Osteoblast (primary cell): Measurements from ENCODE around the gene JAZF1. TPM values are rescaled to one million over a fixed set of nuclear protein-coding genes. Genes with fewer than 3 reads are reported as not detected.

ENCODE experiments used
- DNase-seq: peaks from one replicate; pipeline ENCODE4 v3.0.0; 2011; ENCODE audit warnings: low spot score, mixed read lengths; ENCODE audit not compliant: insufficient read length; ENCODE audit errors: missing footprints
- H2AFZ ChIP-seq: 2 replicates; pipeline ENCODE4 v1.6.0; 2011; ENCODE audit warnings: mild to moderate bottlenecking, low read length
- H3K27ac ChIP-seq: 2 replicates; pipeline ENCODE4 v1.5.1; 2011; ENCODE audit warnings: mild to moderate bottlenecking, low read depth, low read length, moderate library complexity
- H3K27me3 ChIP-seq: 2 replicates; pipeline ENCODE4 v1.6.0; 2012; ENCODE audit warnings: mild to moderate bottlenecking, control low read depth, inconsistent platforms, low read length, moderate library complexity; ENCODE audit not compliant: insufficient read depth
- H3K36me3 ChIP-seq: 2 replicates; pipeline ENCODE4 v1.5.1; 2011; ENCODE audit warnings: mild to moderate bottlenecking, low read length, control low read depth, moderate library complexity; ENCODE audit not compliant: insufficient read depth
- H3K4me1 ChIP-seq: 2 replicates; pipeline ENCODE4 v1.5.1; 2011; ENCODE audit warnings: mild to moderate bottlenecking, low read length, control low read depth, moderate library complexity; ENCODE audit not compliant: insufficient read depth
- H3K4me2 ChIP-seq: 2 replicates; pipeline ENCODE4 v1.6.0; 2011; ENCODE audit warnings: mild to moderate bottlenecking, low read length; ENCODE audit not compliant: insufficient read depth
- H3K4me3 ChIP-seq: fragments of 200-600 bp; sonication (generic); 3 replicates; pipeline ENCODE4 v1.5.1; 2012; ENCODE audit warnings: mild to moderate bottlenecking, low read length, inconsistent platforms; ENCODE audit not compliant: insufficient read depth
- H3K79me2 ChIP-seq: 2 replicates; pipeline ENCODE4 v1.6.0; 2012; ENCODE audit warnings: mild to moderate bottlenecking, low read length, control low read depth, inconsistent platforms; ENCODE audit not compliant: insufficient read depth
- H3K9me3 ChIP-seq: 2 replicates; pipeline ENCODE4 v1.5.1; 2011; ENCODE audit warnings: low read depth, low read length, control low read depth
- H4K20me1 ChIP-seq: 2 replicates; pipeline ENCODE4 v1.6.0; 2012; ENCODE audit warnings: mild to moderate bottlenecking, low read length, control low read depth; ENCODE audit not compliant: insufficient read depth
- total RNA-seq: library from RNA; depleted of rRNA; stranded (reverse); fragments of >200 nt; gene quantifications from 2 replicates; pipeline ENCODE4 v1.2.3, GENCODE V29; 2012
- TF ChIP-seq, protein P1 (sequence below): IDR thresholded peaks from 2 replicates; pipeline ENCODE4 v1.5.1; 2011; ENCODE audit warnings: mild to moderate bottlenecking, low read depth, low read length, moderate library complexity; ENCODE audit errors: extremely low read depth

Gene JAZF1
- total RNA-seq, 1 donor = 15.9 TPM

DNA sequence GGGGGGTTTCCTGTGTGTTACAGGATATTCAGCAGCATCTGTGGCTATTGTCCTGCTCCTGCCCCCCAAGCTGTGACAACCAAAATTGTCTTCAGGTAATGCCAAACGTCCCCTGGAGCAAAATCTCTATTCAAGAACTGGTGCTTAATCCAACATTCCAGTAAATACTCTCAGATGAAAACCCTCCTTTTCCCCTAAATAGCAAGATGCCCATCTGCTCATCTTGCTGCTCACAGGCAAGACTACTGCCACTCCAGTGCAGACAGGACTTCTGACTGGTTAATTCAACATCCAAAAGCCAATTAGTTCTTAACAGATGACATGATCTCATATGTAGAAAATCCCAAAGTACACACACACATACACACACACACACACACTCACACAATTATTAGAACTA lies 20.5 kb upstream of the JAZF1 start:
- Histone ChIP-seq H4K20me1 (no peaks in the 10 kb centered on the region), H3K4me2 (no peak overlapping the region)
- TF ChIP-seq, protein P1, sequence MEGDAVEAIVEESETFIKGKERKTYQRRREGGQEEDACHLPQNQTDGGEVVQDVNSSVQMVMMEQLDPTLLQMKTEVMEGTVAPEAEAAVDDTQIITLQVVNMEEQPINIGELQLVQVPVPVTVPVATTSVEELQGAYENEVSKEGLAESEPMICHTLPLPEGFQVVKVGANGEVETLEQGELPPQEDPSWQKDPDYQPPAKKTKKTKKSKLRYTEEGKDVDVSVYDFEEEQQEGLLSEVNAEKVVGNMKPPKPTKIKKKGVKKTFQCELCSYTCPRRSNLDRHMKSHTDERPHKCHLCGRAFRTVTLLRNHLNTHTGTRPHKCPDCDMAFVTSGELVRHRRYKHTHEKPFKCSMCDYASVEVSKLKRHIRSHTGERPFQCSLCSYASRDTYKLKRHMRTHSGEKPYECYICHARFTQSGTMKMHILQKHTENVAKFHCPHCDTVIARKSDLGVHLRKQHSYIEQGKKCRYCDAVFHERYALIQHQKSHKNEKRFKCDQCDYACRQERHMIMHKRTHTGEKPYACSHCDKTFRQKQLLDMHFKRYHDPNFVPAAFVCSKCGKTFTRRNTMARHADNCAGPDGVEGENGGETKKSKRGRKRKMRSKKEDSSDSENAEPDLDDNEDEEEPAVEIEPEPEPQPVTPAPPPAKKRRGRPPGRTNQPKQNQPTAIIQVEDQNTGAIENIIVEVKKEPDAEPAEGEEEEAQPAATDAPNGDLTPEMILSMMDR = no peak

DNA sequence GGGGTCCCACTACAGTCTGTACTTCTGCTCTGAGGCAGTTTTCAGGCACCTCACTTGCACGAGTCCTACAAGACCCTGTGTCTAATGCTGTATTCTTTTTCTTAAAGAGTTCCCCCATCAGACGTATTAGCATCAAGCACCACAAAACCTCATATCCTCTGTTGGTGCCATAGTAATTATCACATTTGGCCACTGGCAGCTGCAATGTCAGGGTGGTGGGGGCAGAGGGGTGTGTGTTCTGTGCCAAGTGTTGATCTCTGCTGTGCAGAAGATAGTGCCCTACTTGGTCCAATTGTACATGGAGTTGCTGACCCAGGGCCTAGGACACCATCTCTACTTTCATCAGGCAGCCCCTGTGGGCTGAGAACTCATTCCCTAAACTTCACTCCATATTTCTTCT lies 20.0 kb upstream of the JAZF1 start:
- Histone ChIP-seq H4K20me1 (no peaks in the 10 kb centered on the region), H2AFZ (no peak overlapping the region), H3K4me3 (no peak overlapping the region), H3K79me2 (no peaks in the 10 kb centered on the region), H3K4me1 (peaks cover 8% of the 10 kb centered on the region), H3K4me2 (no peak overlapping the region), H3K27me3 (no peaks in the 10 kb centered on the region), H3K9me3 (no peaks in the 10 kb centered on the region), H3K27ac (no peak overlapping the region), H3K36me3 (no peaks in the 10 kb centered on the region)
- no peak for DNase-seq
- TF ChIP-seq, protein P1 = no peak

More for the DNA sequence above, 20.5 kb upstream of the JAZF1 start:
- no peak for DNase-seq
- H3K36me3 ChIP-seq = no peaks in the 10 kb centered on the region
- no peaks in the 10 kb centered on the region for H3K9me3 ChIP-seq
- H2AFZ ChIP-seq = no peak overlapping the region
- H3K4me1 ChIP-seq = peaks cover 8% of the 10 kb centered on the region
- H3K27me3 ChIP-seq = no peaks in the 10 kb centered on the region
- no peaks in the 10 kb centered on the region for H3K79me2 ChIP-seq
- no peak overlapping the region for H3K4me3 ChIP-seq
- no peak overlapping the region for H3K27ac ChIP-seq

DNA sequence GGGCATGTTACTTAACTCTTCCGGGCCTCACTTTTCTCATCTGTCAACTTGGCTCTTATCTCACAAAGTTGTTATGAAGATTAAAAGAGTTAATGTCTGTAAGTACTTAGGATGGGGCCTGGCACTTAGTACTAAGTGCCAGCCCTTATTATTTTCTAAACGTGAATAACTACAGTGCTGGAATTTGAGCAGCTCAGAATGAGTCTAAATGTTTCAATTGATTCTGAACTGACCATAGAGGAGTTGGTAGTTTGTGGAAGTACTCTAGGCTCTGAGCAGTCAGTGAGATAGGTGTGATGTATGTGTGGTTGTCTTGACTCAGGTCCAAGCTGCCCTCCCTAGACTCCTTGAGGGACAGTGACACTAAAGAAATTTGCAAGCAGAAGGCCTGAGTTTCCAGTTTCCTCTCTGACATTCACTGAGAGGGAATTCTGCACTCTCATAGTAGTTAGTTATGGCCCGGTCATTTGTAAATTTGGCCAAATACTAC lies 18.5 kb upstream of the JAZF1 start:
- peaks cover 7% of the 10 kb centered on the region for H3K4me1 ChIP-seq
- DNase-seq = no peak
- H2AFZ ChIP-seq = no peak overlapping the region
- no peak overlapping the region for H3K27ac ChIP-seq
- TF ChIP-seq, protein P1 = no peak
- H3K4me3 ChIP-seq = no peak overlapping the region
- no peaks in the 10 kb centered on the region for H3K9me3 ChIP-seq
- H3K79me2 ChIP-seq = no peaks in the 10 kb centered on the region
- no peaks in the 10 kb centered on the region for H3K36me3 ChIP-seq
- H4K20me1 ChIP-seq = no peaks in the 10 kb centered on the region
- H3K27me3 ChIP-seq = no peaks in the 10 kb centered on the region
- H3K4me2 ChIP-seq = no peak overlapping the region

DNA sequence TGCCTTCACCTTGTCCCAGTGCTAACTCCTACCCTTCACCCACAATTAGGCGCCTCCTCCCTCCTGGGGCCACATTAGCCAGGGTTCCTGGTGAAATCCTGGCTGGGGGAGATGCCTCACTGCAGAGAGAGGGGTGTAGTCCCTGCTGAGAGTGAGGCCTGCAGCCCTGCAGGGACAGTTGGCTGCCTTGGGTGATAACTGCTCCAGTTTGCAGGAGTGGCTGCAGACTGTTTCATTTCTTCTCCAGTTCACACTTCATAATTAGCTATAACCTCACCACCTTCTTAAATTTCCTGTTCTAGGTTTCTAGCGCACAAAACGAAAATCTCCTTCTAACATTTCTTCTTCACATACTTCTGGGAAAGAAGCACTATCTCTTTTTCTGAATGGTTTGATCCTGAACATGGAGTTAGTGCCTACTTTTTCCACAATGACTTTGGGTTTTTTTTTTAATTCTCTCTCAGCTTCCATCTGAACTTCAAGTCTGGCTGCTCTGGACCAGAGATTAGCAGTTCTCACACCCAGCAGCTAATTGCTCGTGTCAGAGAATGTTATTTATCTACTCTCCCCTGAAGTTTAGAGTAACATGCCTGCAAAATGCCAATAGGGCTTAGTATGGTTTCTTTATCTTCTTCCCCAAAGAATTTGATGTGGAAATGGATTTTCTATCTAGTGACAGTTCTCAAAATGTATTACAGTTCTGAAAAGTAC lies 15.5 kb upstream of the JAZF1 start:
- peaks cover 10% of the 10 kb centered on the region for H3K4me1 ChIP-seq
- DNase-seq = no peak
- TF ChIP-seq, protein P1 = no peak
- no peaks in the 10 kb centered on the region for H3K9me3 ChIP-seq
- no peaks in the 10 kb centered on the region for H3K27me3 ChIP-seq
- H3K27ac ChIP-seq = no peak overlapping the region
- no peaks in the 10 kb centered on the region for H3K79me2 ChIP-seq
- H3K36me3 ChIP-seq = no peaks in the 10 kb centered on the region
- H4K20me1 ChIP-seq = no peaks in the 10 kb centered on the region
- H3K4me2 ChIP-seq = no peak overlapping the region
- H3K4me3 ChIP-seq = no peak overlapping the region
- H2AFZ ChIP-seq = no peak overlapping the region
